Activated T-cell treated with anti-CD3 and anti-CD28 coated beads for 4 hours (primary cell): ENCODE data around the gene TTYH1.

Experiments used
- DNase-seq: peaks from one replicate; pipeline ENCODE4 v3.0.0-alpha.2; 2020

The TTYH1 gene

DNA sequence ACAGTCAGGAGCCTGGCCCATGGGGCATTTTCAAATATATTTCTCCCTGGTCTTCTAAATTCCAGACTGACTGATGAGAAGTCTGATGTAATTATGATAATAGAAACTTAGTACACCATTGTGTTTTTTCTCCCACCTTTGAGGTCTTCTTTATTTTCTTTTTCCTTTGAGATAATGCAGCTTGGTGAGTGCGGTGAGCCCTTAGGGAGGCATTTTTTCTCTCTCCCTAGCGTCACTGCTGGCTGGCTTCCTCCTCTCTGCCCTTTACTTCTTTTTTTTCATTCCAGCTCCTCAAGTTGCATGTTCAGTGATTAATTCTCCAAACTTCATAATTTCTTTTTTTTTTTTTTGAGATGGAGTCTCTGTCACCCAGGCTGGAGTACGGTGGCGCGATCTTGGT lies 70.6 kb downstream of the TTYH1 start:
- DNase-seq = no peak
